ENCODE data around the gene MRPS7. TPM values are rescaled to one million over a fixed set of nuclear protein-coding genes. Genes with fewer than 3 reads are reported as not detected.

The MRPS7 gene
- total and polyA plus RNA-seq, 3 experiments from 2014 or later = 101 to 123 (median 102) TPM

GRCh38 chr17:75231071-75231470 is 30.6 kb upstream of the MRPS7 start:
- Mint-ChIP-seq H3K27me3 (no peaks in the 10 kb centered on the region), H3K4me1 (no peaks in the 10 kb centered on the region), H3K4me3 (no peak overlapping the region), H3K9me3 (no peaks in the 10 kb centered on the region), H3K36me3 (peaks cover 0 to 82% (median 8%) of the 10 kb centered on the region in 3 donors), H3K27ac (peak overlapping the region in 1 of 8 donors; percentile 35)
- Histone ChIP-seq H3K36me3 (ENCODE audit: insufficient read depth, low read length) (peaks cover 59% of the 10 kb centered on the region), H3K4me1 (ENCODE audit: insufficient read depth, low read length) (no peaks in the 10 kb centered on the region), H3K27me3 (ENCODE audit: insufficient read depth, low read length, poor library complexity, severe bottlenecking) (no peaks in the 10 kb centered on the region), H3K9me3 (ENCODE audit: low read length) (no peaks in the 10 kb centered on the region), H3K27ac (ENCODE audit: low read depth, low read length) (no peak overlapping the region), H3K4me3 (ENCODE audit: low read length) (no peak overlapping the region)
- DNase-seq = no peak
- CTCF ChIA-PET = interaction anchor here (1.0 to 1.5 kb wide), 4 partner anchors 9 to 117 kb away, joined by 3 to 4 read pairs (median 4); no protein-coding TSS in a partner anchor
- POLR2A ChIA-PET = no interaction called here

- POLR2A ChIA-PET = no interaction called here
- CTCF ChIA-PET = interaction anchor here (1.0 to 1.3 kb wide), 2 partner anchors 10 to 118 kb away, joined by 4 read pairs; no protein-coding TSS in a partner anchor
- no peak overlapping the region for H3K27ac ChIP-seq (ENCODE audit: low read depth, low read length)
- no peak overlapping the region for H3K4me3 Mint-ChIP-seq
- H3K9me3 Mint-ChIP-seq = no peaks in the 10 kb centered on the region
- no peaks in the 10 kb centered on the region for H3K4me1 Mint-ChIP-seq
- no peaks in the 10 kb centered on the region for H3K27me3 ChIP-seq (ENCODE audit: insufficient read depth, low read length, poor library complexity, severe bottlenecking)
- peaks cover 0 to 82% (median 11%) of the 10 kb centered on the region in 3 donors for H3K36me3 Mint-ChIP-seq
- H3K4me3 ChIP-seq (ENCODE audit: low read length) = no peak overlapping the region
- no peak for DNase-seq
- H3K27ac Mint-ChIP-seq = peak overlapping the region in 2 of 8 donors; percentile 3 to 36
- H3K27me3 Mint-ChIP-seq = no peaks in the 10 kb centered on the region
- peaks cover 58% of the 10 kb centered on the region for H3K36me3 ChIP-seq (ENCODE audit: insufficient read depth, low read length)
- H3K4me1 ChIP-seq (ENCODE audit: insufficient read depth, low read length) = no peaks in the 10 kb centered on the region
- H3K9me3 ChIP-seq (ENCODE audit: low read length) = no peaks in the 10 kb centered on the region
Measured at GRCh38 chr17:75231741-75232464, 29.8 kb upstream of the MRPS7 start.

GRCh38 chr17:75232786-75233185 is 28.9 kb upstream of the MRPS7 start:
- H3K4me1 Mint-ChIP-seq = no peaks in the 10 kb centered on the region

DNA sequence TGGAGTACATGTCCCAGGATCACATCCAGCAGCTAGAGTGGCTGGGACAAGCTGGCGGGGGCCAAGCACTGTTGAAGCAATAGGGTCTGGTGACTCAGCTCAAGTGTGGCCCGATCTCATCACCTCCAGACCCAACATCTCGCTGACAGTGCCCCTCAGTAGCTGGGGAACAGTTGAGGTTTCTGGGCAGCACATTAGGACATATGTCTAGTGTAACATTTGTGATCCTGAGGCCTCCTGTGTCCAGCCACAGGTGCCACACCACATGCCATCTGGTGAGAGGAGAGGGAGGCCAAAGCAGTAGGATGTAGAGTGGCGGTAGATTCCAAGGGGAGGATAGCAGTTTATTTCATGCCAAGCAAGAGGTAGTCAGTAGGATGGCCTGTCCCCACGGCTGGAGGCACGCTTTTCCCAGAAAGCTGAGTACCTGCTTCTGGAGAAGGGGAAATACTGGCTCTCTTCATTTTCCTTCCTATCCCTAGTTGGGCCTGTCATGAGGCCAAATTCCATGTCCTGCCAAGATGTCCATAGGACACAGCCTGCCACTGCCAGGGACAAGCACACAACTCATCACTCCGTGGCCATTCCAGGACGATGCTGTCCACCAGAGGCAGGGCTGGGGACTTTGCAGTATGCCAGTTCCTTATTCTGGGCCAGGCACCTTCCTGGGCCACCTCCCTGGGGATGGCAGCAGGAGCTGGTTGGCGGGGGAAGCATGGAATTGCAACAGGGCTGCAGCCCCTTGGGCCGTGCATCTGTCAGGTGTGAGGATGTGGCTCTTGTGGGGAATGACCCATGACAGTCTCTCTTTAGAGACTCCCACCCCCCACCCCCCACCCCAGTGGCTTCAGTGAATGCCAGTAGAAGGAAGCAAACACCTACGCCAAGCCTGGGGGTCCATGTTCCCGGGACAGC is 24.3 kb upstream of the MRPS7 start:
- no peaks in the 10 kb centered on the region for H3K9me3 ChIP-seq (ENCODE audit: low read length)
- peaks cover 18% of the 10 kb centered on the region for H3K4me1 ChIP-seq (ENCODE audit: insufficient read depth, low read length)
- Mint-ChIP-seq H3K4me1 (peaks cover 17 to 27% (median 18%) of the 10 kb centered on the region in 3 donors), H3K36me3 (peaks cover 3 to 90% (median 23%) of the 10 kb centered on the region in 3 donors), H3K4me3 (no peak overlapping the region), H3K9me3 (no peaks in the 10 kb centered on the region), H3K27me3 (no peaks in the 10 kb centered on the region), H3K27ac (peak overlapping the region in 2 of 8 donors; percentile 19 to 32)
- no peak overlapping the region for H3K27ac ChIP-seq (ENCODE audit: low read depth, low read length)
- no peak for DNase-seq
- H3K27me3 ChIP-seq (ENCODE audit: insufficient read depth, low read length, poor library complexity, severe bottlenecking) = no peaks in the 10 kb centered on the region
- ChIA-PET CTCF (interaction anchor here (0.7 to 3.6 kb wide), 12 partner anchors 8 to 276 kb away, joined by 3 to 20 read pairs (median 5); partner anchors contain the start of genes GGA3 and MIF4GD), POLR2A (interaction anchor here (1.0 to 1.3 kb wide), 2 partner anchors 34 to 52 kb away, joined by 3 read pairs; partner anchors contain the start of genes MIF4GD and SLC25A19)
- H3K36me3 ChIP-seq (ENCODE audit: insufficient read depth, low read length) = peaks cover 61% of the 10 kb centered on the region
- H3K4me3 ChIP-seq (ENCODE audit: low read length) = no peak overlapping the region

More at GRCh38 chr17:75232786-75233185, 28.9 kb upstream of the MRPS7 start:
- Histone ChIP-seq H3K4me1 (ENCODE audit: insufficient read depth, low read length) (no peaks in the 10 kb centered on the region), H3K4me3 (ENCODE audit: low read length) (no peak overlapping the region), H3K9me3 (ENCODE audit: low read length) (no peaks in the 10 kb centered on the region), H3K36me3 (ENCODE audit: insufficient read depth, low read length) (peaks cover 59% of the 10 kb centered on the region), H3K27ac (ENCODE audit: low read depth, low read length) (no peak overlapping the region), H3K27me3 (ENCODE audit: insufficient read depth, low read length, poor library complexity, severe bottlenecking) (no peaks in the 10 kb centered on the region)
- CTCF ChIA-PET = no interaction called here
- Mint-ChIP-seq H3K36me3 (peaks cover 0 to 85% (median 11%) of the 10 kb centered on the region in 3 donors), H3K4me3 (no peak overlapping the region), H3K9me3 (no peaks in the 10 kb centered on the region), H3K27me3 (no peaks in the 10 kb centered on the region), H3K27ac (peak overlapping the region in 1 of 8 donors; percentile 50)
- DNase-seq = no peak
- POLR2A ChIA-PET = no interaction called here

- H3K9me3 Mint-ChIP-seq = no peaks in the 10 kb centered on the region
- no peak overlapping the region for H3K4me3 Mint-ChIP-seq
- peaks cover 26% of the 10 kb centered on the region for H3K4me1 ChIP-seq (ENCODE audit: insufficient read depth, low read length)
- CTCF ChIA-PET = interaction anchor here (1.2 to 3.6 kb wide), 7 partner anchors 9 to 277 kb away, joined by 3 to 20 read pairs (median 5); partner anchors contain the start of genes GGA3 and MIF4GD
- H3K4me1 Mint-ChIP-seq = peaks cover 25 to 34% (median 25%) of the 10 kb centered on the region in 3 donors
- POLR2A ChIA-PET = interaction anchor here (1.3 kb wide), 1 partner anchor 51 kb away, joined by 3 read pairs; the partner anchor contains the start of gene SLC25A19
- DNase-seq = no peak
- H3K9me3 ChIP-seq (ENCODE audit: low read length) = no peaks in the 10 kb centered on the region
- peaks cover 54% of the 10 kb centered on the region for H3K36me3 ChIP-seq (ENCODE audit: insufficient read depth, low read length)
- peaks cover 3 to 90% (median 20%) of the 10 kb centered on the region in 3 donors for H3K36me3 Mint-ChIP-seq
- H3K4me3 ChIP-seq (ENCODE audit: low read length) = no peak overlapping the region
- peak overlapping the region in 4 of 8 donors; percentile 58 to 97 (median 94) for H3K27ac Mint-ChIP-seq
- H3K27me3 Mint-ChIP-seq = no peaks in the 10 kb centered on the region
- H3K27ac ChIP-seq (ENCODE audit: low read depth, low read length) = no peak overlapping the region
- no peaks in the 10 kb centered on the region for H3K27me3 ChIP-seq (ENCODE audit: insufficient read depth, low read length, poor library complexity, severe bottlenecking)
Measured at GRCh38 chr17:75238020-75238580, 23.6 kb upstream of the MRPS7 start.

- H3K27me3 ChIP-seq (ENCODE audit: insufficient read depth, low read length, poor library complexity, severe bottlenecking) = no peaks in the 10 kb centered on the region
- no peak overlapping the region for H3K4me3 ChIP-seq (ENCODE audit: low read length)
- Mint-ChIP-seq H3K4me3 (peak overlapping the region in 6 of 7 donors; percentile 21 to 39 (median 36)), H3K27ac (peak overlapping the region; percentile 58 to 97 (median 92)), H3K27me3 (no peaks in the 10 kb centered on the region), H3K4me1 (peaks cover 31 to 41% (median 31%) of the 10 kb centered on the region in 3 donors), H3K36me3 (peaks cover 3 to 95% (median 20%) of the 10 kb centered on the region in 3 donors), H3K9me3 (no peaks in the 10 kb centered on the region)
- ChIA-PET POLR2A (interaction anchor here (0.6 to 2.2 kb wide), 3 partner anchors 20 to 50 kb away, joined by 3 to 6 read pairs (median 3); partner anchors contain the start of genes MIF4GD and SLC25A19), CTCF (interaction anchor here (1.1 to 3.6 kb wide), 9 partner anchors 9 to 278 kb away, joined by 3 to 20 read pairs (median 4); partner anchors contain the start of genes GGA3 and MIF4GD)
- H3K4me1 ChIP-seq (ENCODE audit: insufficient read depth, low read length) = peaks cover 29% of the 10 kb centered on the region
- peaks cover 57% of the 10 kb centered on the region for H3K36me3 ChIP-seq (ENCODE audit: insufficient read depth, low read length)
- H3K9me3 ChIP-seq (ENCODE audit: low read length) = no peaks in the 10 kb centered on the region
- DNase-seq = peak; percentile 38 to 68 (median 49)
- no peak overlapping the region for H3K27ac ChIP-seq (ENCODE audit: low read depth, low read length)
Measured at GRCh38 chr17:75238684-75239191, 22.9 kb upstream of the MRPS7 start.

DNA sequence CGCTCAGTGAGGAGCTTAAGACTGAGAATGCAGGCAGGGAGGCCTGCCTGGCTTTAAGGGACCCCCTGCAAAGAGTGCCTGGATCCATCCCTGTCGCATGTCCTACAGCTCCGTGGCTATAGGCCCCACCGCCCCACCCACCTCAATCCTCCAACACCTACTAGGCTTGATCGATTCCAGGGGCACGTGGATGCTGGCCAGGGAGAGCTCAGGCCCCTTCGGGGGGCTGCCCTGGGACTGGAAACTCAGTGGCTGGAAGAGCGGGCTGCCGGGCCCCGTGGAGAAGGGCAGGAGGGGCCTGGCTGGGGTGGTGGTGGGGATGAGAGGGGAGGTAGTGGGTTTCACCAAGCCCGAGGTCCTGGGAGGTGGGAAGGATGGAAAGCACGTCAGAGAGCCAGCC is 22.5 kb upstream of the MRPS7 start:
- DNase-seq = no peak
- Mint-ChIP-seq H3K36me3 (peaks cover 3 to 97% (median 21%) of the 10 kb centered on the region in 3 donors), H3K4me1 (peaks cover 32 to 44% (median 36%) of the 10 kb centered on the region in 3 donors), H3K9me3 (no peaks in the 10 kb centered on the region), H3K27ac (peak overlapping the region in 7 of 8 donors; percentile 58 to 96 (median 92)), H3K27me3 (no peaks in the 10 kb centered on the region), H3K4me3 (no peak overlapping the region)
- Histone ChIP-seq H3K36me3 (ENCODE audit: insufficient read depth, low read length) (peaks cover 59% of the 10 kb centered on the region), H3K27me3 (ENCODE audit: insufficient read depth, low read length, poor library complexity, severe bottlenecking) (no peaks in the 10 kb centered on the region), H3K27ac (ENCODE audit: low read depth, low read length) (no peak overlapping the region), H3K4me1 (ENCODE audit: insufficient read depth, low read length) (peaks cover 29% of the 10 kb centered on the region), H3K9me3 (ENCODE audit: low read length) (no peaks in the 10 kb centered on the region), H3K4me3 (ENCODE audit: low read length) (no peak overlapping the region)
- ChIA-PET POLR2A (interaction anchor here (0.6 to 2.2 kb wide), 2 partner anchors 20 to 31 kb away, joined by 3 to 6 read pairs; partner anchors contain the start of gene MIF4GD), CTCF (interaction anchor here (1.1 to 3.6 kb wide), 8 partner anchors 9 to 173 kb away, joined by 3 to 20 read pairs (median 4); partner anchors contain the start of gene MIF4GD)

All from CD8-positive, alpha-beta memory T cell (primary cell).